Stimulated activated CD4-positive, alpha-beta T cell treated with anti-CD3 and anti-CD28 coated beads, Interleukin-2, amount 100 ng/mL, for 24 hours (primary cell): ENCODE results near the gene FGF1.

Experiments
- DNase-seq, 2 donors: peaks; one replicate each; pipeline ENCODE4 v3.0.0-alpha.2; 2020

The FGF1 gene

GRCh38 chr5:142640316-142641005 is 45.4 kb downstream of the FGF1 start:
- no peak for DNase-seq

- no peak for DNase-seq
Measured at GRCh38 chr5:142639455-142639854, 46.4 kb downstream of the FGF1 start.

DNA sequence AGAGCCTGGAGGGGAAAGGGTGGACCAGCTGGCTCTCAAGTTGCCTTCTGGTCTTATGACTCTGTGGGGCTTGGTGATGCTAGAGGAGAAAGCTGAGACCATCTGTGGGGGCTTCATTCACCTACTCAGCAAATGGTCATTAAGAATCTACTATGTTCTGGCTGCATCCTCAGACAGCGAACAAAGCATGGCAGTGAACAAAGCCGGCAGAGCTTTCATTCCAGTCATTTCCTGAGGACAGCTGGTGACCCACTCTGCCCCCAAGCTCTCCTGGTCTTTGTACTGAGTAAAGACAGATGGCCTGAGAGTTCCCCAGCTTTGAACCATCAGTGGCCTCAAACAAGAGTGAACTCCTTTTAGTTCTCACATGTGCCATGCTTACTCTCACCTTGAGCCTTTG is 48.0 kb downstream of the FGF1 start:
- no peak for DNase-seq

DNA sequence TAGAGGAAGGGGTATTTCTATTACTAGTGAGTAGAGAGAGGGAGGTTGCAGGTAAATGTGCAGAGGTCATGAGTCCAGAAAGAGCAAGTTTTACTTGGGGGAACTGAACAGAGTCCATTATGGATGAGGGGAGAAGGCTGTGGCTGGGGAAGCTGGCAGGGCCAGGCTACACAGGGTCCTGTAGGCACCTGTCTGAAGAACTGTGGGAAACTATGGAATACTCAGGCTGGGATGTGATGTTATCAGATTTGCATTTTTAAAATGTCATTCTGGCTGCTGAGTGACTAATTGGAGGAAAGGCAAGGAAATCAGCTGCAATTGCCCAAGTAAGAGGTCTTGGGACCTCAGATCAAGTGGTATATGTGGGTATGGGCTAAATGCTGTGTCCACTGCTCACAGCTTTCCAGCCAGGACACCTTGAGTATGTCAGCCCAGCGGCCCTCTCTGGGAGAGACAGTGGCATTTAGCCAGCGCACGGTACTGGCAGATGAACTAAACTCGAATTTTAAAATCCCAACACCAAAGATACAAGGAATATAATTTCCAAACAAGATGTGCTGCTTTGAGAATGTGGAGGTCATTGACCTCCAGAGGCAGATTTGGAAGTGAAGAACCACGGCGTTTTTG is 49.1 kb downstream of the FGF1 start:
- no peak for DNase-seq

- no peak for DNase-seq
Measured at GRCh38 chr5:142636093-142636492, 49.8 kb downstream of the FGF1 start.

DNA sequence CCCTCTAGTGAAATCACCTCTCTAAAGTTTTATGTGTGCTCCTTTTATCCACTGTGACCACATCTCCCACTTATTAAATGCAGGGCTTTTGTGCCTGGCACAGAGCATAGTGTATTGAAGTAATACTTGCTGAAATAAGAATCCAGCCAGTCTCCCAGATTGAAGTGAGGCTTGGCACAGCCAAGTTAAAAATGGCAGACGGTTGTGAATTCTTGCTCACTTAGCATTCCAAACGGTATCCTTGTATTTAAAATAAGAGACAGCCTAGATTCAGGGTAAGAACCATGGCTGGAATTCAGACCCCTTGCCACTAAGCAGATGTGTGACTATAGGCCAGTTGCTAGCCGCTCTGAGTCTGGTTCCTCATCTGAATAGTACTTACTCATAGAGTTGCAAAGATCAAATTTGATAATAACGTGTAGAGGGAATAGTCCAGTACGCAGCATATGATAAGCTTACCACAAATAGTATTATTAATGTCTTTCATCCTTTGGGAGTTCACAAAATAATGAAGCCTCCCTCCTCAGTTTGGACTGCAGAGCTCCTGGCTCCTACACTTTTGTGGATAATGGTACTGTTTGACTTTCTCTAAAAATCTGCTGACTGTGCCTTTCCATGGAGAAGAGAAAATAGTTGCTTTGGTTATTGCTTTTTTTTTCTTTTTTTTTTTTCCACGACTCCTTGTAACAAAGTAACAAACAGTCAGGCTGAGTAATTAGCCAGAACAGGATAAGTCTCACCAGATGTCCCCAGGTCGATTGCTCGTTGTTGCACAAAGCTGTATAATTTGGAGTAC is 51.5 kb downstream of the FGF1 start:
- no peak for DNase-seq

- DNase-seq = no peak
Measured at GRCh38 chr5:142630927-142631539, 54.9 kb downstream of the FGF1 start.

DNA sequence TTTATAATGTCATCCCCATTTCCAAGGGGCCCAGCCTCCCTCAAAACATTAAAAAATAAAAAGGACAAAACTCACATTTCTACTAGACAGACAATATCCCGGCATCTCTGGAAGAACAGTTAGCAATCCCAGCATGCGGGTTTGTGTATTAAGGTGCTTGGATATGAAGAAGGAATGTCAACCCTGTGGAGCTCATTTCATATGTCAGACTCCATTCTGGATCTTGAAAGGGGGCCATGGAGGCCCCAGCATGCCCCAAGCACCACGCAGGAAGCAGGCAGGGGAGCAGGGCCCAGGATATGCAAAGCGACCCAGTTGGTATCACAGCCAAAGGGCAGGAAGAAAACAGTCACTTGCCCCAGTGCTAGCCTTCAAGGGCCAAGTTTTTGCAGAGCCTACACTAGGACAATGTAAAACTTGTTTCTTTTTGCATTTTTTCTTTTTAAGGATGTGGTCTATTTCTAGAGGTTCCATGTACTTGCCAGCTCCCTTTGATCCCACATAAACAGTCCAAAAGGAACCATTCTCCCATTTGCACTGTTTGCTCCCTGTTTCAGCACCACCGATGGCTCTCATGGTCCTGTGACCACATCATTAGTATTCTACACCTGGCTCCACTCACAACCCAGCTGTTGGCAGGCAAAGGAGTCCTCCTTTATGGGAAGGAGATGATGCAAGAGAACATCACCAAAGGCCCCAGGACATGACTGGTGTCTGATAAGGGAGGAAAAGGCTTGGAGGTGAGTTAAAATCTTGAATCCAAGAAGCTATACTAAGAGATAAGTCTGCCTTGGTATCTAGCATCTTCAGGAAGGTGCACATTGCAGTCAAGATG is 58.3 kb downstream of the FGF1 start:
- DNase-seq = no peak

- no peak for DNase-seq
Measured at GRCh38 chr5:142626786-142627185, 59.1 kb downstream of the FGF1 start.

GRCh38 chr5:142626099-142626498 is 59.8 kb downstream of the FGF1 start:
- DNase-seq = no peak

DNA sequence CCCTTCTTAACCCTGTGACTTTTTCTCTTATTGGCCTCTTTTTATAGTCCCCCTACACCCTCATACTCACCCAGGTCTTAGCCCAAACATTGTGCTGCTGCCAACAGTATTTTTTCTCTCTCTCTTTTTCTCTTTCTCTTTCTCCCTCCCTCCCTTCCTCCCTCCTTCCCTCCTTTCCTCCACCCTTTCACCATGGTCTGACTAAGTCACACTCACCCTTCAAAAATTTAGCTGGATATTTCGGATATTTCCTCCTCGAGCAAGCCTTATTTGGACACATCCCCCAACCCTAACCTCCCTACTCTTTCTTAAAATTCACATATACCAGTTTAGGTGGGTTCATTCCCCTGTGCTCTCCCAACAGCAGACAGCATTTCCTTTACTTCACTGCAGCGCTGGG is 64.7 kb downstream of the FGF1 start:
- no peak for DNase-seq

- DNase-seq = no peak
Measured at GRCh38 chr5:142619815-142620214, 66.1 kb downstream of the FGF1 start.

DNA sequence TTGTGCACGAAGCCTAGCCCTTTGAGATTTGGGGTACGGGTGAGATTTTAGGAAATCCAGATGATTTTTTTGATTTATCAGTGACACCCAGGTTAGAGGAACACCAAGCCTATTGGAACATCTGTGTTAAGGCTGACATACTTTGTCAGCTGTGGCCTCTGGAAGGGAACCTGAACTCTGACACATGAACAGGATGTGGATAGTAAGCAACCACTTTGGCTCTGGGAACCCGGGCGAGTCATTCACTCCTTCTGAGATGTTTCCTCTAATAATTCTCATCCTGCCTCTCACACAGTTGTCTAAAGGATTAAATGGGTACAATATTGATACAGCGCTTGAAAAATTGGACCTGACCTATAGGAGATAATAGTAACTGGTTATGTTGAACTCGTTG is 67.8 kb downstream of the FGF1 start:
- DNase-seq = peak in 1 of 2 donors; percentile 45

- DNase-seq = peak; percentile 23 to 26
Measured at GRCh38 chr5:142617416-142618129, 68.3 kb downstream of the FGF1 start.

DNA sequence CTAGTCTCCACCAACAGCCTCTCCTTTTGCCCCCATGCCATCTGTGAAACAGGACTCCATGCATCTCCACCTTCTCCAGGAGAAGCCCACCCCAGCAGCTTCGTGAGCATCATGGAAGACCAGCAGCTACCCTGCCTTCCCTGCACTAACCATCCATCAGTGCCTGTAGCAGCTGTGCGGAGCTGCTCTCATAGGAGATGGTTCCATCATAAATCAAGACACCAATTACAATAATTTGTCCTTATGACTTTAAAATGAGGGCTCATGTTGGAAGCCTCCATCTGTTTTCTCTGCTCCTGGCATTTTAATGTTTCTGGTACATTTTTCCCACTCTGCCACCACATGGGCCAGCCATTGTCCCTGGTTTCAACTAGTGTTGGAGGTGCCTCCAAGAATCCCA is 69.9 kb downstream of the FGF1 start:
- DNase-seq = no peak

- DNase-seq = no peak
Measured at GRCh38 chr5:142614054-142614453, 71.8 kb downstream of the FGF1 start.

DNA sequence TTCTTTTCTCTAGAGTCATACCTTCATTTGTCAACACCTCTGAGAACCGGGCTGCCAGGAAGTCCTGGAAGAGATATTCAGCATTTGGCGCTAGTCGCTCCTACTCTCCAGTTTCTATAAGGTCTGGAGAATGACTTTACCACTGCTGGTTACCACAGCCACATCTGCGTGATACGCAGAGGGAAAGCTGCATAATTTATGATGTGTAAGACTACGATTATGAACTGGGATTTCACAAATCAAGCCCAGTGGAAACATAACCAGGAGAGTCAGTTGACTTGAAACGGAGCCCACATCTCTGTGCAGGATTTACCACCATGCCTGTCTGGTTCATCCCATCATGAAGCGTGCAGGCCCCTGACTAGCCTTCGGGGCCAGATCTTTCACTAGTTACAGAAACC is 72.6 kb downstream of the FGF1 start:
- no peak for DNase-seq

GRCh38 chr5:142612494-142613270 is 73.2 kb downstream of the FGF1 start:
- no peak for DNase-seq

- DNase-seq = peak; percentile 80 to 81
Measured at GRCh38 chr5:142611154-142611553, 74.7 kb downstream of the FGF1 start.

DNA sequence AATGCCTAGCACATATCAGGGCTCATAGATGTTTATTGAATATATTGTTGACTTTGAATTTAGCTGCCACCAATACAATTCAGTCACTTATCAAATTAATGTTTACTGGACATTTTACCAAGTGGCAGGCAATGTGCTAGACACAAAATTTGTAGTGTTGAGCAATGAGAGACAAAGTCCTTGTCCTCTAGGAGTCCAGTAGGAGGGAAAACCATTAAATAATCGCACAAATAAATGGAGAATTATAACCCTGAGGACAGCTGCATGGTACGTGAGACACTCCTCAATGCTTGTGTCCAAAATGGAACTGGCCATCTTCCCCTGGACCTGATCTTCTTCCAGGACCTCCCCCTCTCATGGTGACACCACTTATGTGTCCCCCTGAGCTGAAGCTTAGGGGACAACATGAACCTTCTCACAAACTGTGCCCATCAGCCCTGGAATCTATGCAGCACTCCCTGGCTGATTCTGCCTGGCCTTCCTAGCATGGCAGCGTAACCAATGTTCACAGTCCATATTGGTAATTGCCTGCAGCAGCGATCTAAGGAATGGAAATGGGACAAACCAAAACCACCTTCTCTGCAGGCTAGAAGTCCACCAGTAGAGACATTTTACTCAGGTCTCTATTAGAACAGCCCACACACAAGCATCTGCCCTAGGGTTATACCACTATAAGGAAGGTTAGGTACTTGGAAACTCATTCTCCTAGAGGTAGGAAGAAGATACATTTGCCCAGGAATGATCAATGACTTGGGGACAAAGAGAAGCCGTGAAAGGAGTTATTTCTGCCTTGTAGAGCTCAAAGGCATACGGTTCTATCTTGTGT is 75.5 kb downstream of the FGF1 start:
- DNase-seq = no peak
